ENCODE data around the gene HLCS.

DNA sequence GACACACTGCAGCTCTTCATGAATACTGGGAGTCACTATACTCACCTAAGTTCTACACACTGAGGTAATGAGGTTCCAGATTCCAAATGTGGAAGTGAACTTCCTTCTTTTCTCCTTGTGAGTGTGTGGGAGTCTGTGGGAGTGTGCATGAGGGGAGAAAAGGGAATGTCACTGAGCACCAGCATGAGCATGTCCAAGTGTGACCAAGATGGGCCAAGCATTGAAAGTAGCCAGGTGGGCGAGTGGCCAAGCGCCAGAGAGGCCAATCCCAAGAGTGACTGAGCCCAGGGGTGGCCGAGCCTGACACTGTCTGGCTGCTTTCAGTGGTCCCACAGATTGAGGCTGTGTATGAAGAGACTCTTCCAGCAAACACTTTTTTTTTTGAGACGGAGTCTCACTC, 132.3 kb downstream of the HLCS start:
- TF ChIP-seq, protein P1, sequence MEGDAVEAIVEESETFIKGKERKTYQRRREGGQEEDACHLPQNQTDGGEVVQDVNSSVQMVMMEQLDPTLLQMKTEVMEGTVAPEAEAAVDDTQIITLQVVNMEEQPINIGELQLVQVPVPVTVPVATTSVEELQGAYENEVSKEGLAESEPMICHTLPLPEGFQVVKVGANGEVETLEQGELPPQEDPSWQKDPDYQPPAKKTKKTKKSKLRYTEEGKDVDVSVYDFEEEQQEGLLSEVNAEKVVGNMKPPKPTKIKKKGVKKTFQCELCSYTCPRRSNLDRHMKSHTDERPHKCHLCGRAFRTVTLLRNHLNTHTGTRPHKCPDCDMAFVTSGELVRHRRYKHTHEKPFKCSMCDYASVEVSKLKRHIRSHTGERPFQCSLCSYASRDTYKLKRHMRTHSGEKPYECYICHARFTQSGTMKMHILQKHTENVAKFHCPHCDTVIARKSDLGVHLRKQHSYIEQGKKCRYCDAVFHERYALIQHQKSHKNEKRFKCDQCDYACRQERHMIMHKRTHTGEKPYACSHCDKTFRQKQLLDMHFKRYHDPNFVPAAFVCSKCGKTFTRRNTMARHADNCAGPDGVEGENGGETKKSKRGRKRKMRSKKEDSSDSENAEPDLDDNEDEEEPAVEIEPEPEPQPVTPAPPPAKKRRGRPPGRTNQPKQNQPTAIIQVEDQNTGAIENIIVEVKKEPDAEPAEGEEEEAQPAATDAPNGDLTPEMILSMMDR (IDR thresholded peaks at IDR 0.05; ENCODE audit: insufficient read depth, low read length, poor library complexity, severe bottlenecking), result no peak
- TF ChIP-seq EZH2phosphoT487 (conservative IDR thresholded peaks at IDR 0.05; ENCODE audit: low read length), result no peak

Measured in SU-DHL-6 (cell line).